Endodermal cell (in vitro differentiated cells): ENCODE data around the gene CMC2. TPM values are rescaled to one million over a fixed set of nuclear protein-coding genes. Genes with fewer than 3 reads are reported as not detected.

Source experiments
- DNase-seq: peaks from one replicate; pipeline ENCODE4 v3.0.0-alpha.2; 2017
- H3K27ac ChIP-seq: 2 replicates; pipeline ENCODE4 v1.5.1; 2013; ENCODE audit warnings: mild to moderate bottlenecking, low read depth, low read length, moderate library complexity
- H3K27me3 ChIP-seq: 2 replicates; pipeline ENCODE4 v1.6.1; 2013; ENCODE audit warnings: mild to moderate bottlenecking, low read length, moderate library complexity; ENCODE audit not compliant: insufficient read depth, control insufficient read depth, poor library complexity, severe bottlenecking
- H3K36me3 ChIP-seq: 2 replicates; pipeline ENCODE4 v1.7.0; 2013; ENCODE audit warnings: mild to moderate bottlenecking, low read length, moderate library complexity; ENCODE audit not compliant: control insufficient read depth, insufficient read depth
- H3K4me1 ChIP-seq: one replicate; pipeline ENCODE4 v1.7.0; 2013; ENCODE audit warnings: low read length; ENCODE audit not compliant: control insufficient read depth, insufficient read depth
- H3K4me3 ChIP-seq: 2 replicates; pipeline ENCODE4 v1.5.1; 2013; ENCODE audit warnings: mild to moderate bottlenecking, low read length, moderate library complexity
- H3K9ac ChIP-seq: 2 replicates; pipeline ENCODE4 v1.6.1; 2013; ENCODE audit warnings: mild to moderate bottlenecking, low read length, moderate library complexity; ENCODE audit not compliant: poor library complexity, severe bottlenecking; ENCODE audit errors: extremely low read depth
- H3K9me3 ChIP-seq: 2 replicates; pipeline ENCODE4 v1.6.1; 2013; ENCODE audit warnings: mild to moderate bottlenecking, low read length, moderate library complexity; ENCODE audit not compliant: control insufficient read depth
- H3K27ac Mint-ChIP-seq: 2 replicates; pipeline ENCODE4 v1.8.0; 2020; ENCODE audit warnings: mixed read lengths
- H3K27me3 Mint-ChIP-seq: 2 replicates; pipeline ENCODE4 v1.8.0; 2021; ENCODE audit warnings: mild to moderate bottlenecking, mixed read lengths; ENCODE audit not compliant: insufficient read depth
- H3K36me3 Mint-ChIP-seq: 2 replicates; pipeline ENCODE4 v1.8.0; 2020; ENCODE audit warnings: low read depth, mixed read lengths
- H3K4me1 Mint-ChIP-seq: 2 replicates; pipeline ENCODE4 v1.8.0; 2020; ENCODE audit warnings: mixed read lengths
- H3K4me3 Mint-ChIP-seq: 2 replicates; pipeline ENCODE4 v1.8.0; 2020; ENCODE audit warnings: mild to moderate bottlenecking, moderate library complexity, mixed read lengths
- H3K9me3 Mint-ChIP-seq: 2 replicates; pipeline ENCODE4 v1.8.0; 2020; ENCODE audit warnings: mild to moderate bottlenecking, mixed read lengths
- WGBS, 2 experiments: methylation state at CpG; one replicate each; pipeline versions ENCODE4 v1.1.5 to v1.1.7; 2013; ENCODE audit warnings: missing lambda C conversion rate in 2 of 2, mixed read lengths in 1 of 2; ENCODE audit not compliant: insufficient coverage in 1 of 2, insufficient read length in 1 of 2; 5-methylcytosine and 5-hydroxymethylcytosine counted together
- total RNA-seq, 2 donors: library from RNA; stranded (reverse); fragmentation: NEBNext Ultra II Directional in 1 of 2; extraction: Animal tissue kit (Norgen Biotek cat#: 25700) in 1 of 2; gene quantifications; 2 replicates in 1 of 2; 3 replicates in 1 of 2; pipeline ENCODE4 v1.2.1, GENCODE V29; 2021
- TF ChIP-seq, protein P1 (sequence below): fragments of 200-600 bp; sonication (generic); conservative IDR thresholded peaks from 2 replicates; pipeline ENCODE4 v1.5.0; 2021; ENCODE audit warnings: antibody characterized with exemption, mild to moderate bottlenecking

The CMC2 gene
- total RNA-seq, 2 donors from 2014 or later, result 73.8 to 103 TPM

DNA sequence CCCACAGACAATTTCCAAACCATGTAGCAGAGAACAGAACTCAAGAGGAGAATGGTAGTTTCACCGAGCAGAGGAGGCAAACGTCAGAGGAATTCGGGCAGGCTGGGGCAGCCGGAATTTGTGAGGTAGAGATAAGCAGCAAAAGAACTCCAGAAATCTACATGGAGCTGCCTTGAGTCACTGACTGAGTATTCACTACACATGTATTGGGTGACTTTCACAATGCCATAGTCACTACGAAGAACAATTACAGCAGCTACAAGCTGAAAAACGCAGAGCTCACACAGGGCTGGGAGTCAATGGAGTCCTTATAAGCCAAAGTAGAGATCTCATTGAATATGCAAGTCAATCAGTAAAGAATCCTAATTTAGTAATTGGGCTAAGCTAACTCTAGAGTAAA lies 13.4 kb downstream of the CMC2 start:
- no peak for DNase-seq
- H3K36me3 Mint-ChIP-seq, result peaks cover 12% of the 10 kb centered on the region
- no peaks in the 10 kb centered on the region for H3K27me3 Mint-ChIP-seq
- H3K4me3 Mint-ChIP-seq, result no peak overlapping the region
- no peaks in the 10 kb centered on the region for H3K9me3 Mint-ChIP-seq
- H3K27me3 ChIP-seq, result no peaks in the 10 kb centered on the region
- H3K4me3 ChIP-seq, result no peak overlapping the region
- no peak overlapping the region for H3K27ac ChIP-seq
- H3K4me1 Mint-ChIP-seq, result peaks cover 19% of the 10 kb centered on the region
- H3K9ac ChIP-seq, result no peak overlapping the region
- peak overlapping the region; percentile 11 for H3K27ac Mint-ChIP-seq
- peaks cover 6% of the 10 kb centered on the region for H3K4me1 ChIP-seq
- no peaks in the 10 kb centered on the region for H3K9me3 ChIP-seq
- H3K36me3 ChIP-seq, result peaks cover 23% of the 10 kb centered on the region
- WGBS, 2 experiments, result 62 to 66% methylated on average over 6 of the region's 6 CpGs
- TF ChIP-seq, protein P1, sequence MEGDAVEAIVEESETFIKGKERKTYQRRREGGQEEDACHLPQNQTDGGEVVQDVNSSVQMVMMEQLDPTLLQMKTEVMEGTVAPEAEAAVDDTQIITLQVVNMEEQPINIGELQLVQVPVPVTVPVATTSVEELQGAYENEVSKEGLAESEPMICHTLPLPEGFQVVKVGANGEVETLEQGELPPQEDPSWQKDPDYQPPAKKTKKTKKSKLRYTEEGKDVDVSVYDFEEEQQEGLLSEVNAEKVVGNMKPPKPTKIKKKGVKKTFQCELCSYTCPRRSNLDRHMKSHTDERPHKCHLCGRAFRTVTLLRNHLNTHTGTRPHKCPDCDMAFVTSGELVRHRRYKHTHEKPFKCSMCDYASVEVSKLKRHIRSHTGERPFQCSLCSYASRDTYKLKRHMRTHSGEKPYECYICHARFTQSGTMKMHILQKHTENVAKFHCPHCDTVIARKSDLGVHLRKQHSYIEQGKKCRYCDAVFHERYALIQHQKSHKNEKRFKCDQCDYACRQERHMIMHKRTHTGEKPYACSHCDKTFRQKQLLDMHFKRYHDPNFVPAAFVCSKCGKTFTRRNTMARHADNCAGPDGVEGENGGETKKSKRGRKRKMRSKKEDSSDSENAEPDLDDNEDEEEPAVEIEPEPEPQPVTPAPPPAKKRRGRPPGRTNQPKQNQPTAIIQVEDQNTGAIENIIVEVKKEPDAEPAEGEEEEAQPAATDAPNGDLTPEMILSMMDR, result no peak

DNA sequence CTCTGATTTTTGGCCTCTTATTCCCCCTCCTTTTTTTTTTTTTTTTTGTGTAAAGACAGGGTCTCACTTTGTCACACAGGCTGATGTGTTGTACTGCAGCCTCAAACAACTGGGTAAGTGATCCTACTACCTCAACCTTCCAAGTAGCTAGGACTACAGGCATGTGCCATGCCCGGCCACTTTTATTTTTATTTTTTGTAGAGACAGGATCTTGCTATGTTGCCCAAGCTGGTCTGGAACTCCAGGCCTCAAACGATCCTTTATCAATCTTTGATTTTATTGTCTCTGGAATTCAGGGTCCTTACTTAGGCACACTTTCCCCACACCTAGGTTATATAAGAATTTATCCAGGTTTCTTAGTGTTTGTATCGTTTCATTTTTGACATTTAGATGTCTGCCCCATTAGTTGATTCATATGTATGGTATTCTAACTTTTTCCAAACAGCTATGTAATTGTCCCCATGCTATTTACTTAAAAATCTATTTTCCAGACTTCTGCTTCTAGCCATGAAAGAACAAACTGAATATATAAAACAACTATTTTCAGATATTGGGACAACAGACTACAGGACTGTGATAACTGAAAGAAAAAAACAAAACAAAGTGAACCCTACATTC lies 13.9 kb downstream of the CMC2 start:
- no peak overlapping the region for H3K9ac ChIP-seq

DNA sequence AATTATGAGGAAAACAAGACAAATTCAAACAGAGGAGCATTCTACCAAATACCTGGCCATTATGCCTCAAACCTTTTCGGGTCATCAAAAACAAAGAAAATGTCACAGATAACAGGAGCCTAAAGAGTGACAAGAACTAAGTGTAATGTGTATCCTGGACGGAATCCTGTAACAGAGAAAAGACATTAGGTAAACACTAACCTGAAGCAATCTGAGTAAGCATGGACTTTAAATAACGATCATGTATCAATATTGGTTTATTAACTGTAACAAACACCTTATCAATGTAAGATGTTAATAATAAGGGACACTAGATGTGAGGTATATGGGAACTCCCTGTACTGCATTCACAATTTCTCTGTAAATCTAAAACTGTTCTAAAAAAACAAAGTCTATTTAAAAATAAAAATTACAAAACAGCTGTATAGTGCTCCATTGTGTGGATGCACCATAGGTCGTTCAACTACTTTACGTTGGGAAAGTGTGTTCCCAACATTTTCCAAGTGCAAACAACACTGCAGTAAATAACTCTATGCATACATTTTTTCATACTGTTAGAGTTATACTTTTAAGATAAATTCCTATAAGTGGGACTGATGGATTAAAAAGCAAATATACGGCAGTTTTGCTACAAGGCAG lies 14.8 kb downstream of the CMC2 start:
- Mint-ChIP-seq H3K4me3 (no peak overlapping the region), H3K9me3 (no peaks in the 10 kb centered on the region), H3K27me3 (no peaks in the 10 kb centered on the region), H3K27ac (no peak overlapping the region), H3K4me1 (peaks cover 24% of the 10 kb centered on the region), H3K36me3 (peaks cover 12% of the 10 kb centered on the region)
- TF ChIP-seq, protein P1, result no peak
- peaks cover 19% of the 10 kb centered on the region for H3K36me3 ChIP-seq
- no peaks in the 10 kb centered on the region for H3K9me3 ChIP-seq
- H3K4me1 ChIP-seq, result peaks cover 12% of the 10 kb centered on the region
- H3K27me3 ChIP-seq, result no peaks in the 10 kb centered on the region
- no peak for DNase-seq
- 68 to 100% methylated on average over 2 to 6 of the region's 6 CpGs for WGBS, 2 experiments
- H3K4me3 ChIP-seq, result no peak overlapping the region
- H3K9ac ChIP-seq, result no peak overlapping the region
- no peak overlapping the region for H3K27ac ChIP-seq

More for the DNA sequence above, 13.9 kb downstream of the CMC2 start:
- Mint-ChIP-seq H3K27me3 (no peaks in the 10 kb centered on the region), H3K4me1 (peaks cover 23% of the 10 kb centered on the region), H3K4me3 (no peak overlapping the region), H3K27ac (peak overlapping the region; percentile 11), H3K9me3 (no peaks in the 10 kb centered on the region), H3K36me3 (peaks cover 12% of the 10 kb centered on the region)
- H3K4me1 ChIP-seq, result peaks cover 8% of the 10 kb centered on the region
- no peak overlapping the region for H3K4me3 ChIP-seq
- no peaks in the 10 kb centered on the region for H3K27me3 ChIP-seq
- H3K36me3 ChIP-seq, result peaks cover 23% of the 10 kb centered on the region
- TF ChIP-seq, protein P1, result no peak
- no peak overlapping the region for H3K27ac ChIP-seq
- no peaks in the 10 kb centered on the region for H3K9me3 ChIP-seq
- DNase-seq, result no peak
- WGBS, 2 experiments, result 60% methylated on average over 3 of the region's 3 CpGs; no CpG with 5 or more reads in 1 of the 2 experiments
